ENCODE results near the gene MEF2D. TPM values are rescaled to one million over a fixed set of nuclear protein-coding genes. Genes with fewer than 3 reads are reported as not detected.

Gene MEF2D
- total RNA-seq, 1 donor from 2014 or later, result 26.6 TPM

DNA sequence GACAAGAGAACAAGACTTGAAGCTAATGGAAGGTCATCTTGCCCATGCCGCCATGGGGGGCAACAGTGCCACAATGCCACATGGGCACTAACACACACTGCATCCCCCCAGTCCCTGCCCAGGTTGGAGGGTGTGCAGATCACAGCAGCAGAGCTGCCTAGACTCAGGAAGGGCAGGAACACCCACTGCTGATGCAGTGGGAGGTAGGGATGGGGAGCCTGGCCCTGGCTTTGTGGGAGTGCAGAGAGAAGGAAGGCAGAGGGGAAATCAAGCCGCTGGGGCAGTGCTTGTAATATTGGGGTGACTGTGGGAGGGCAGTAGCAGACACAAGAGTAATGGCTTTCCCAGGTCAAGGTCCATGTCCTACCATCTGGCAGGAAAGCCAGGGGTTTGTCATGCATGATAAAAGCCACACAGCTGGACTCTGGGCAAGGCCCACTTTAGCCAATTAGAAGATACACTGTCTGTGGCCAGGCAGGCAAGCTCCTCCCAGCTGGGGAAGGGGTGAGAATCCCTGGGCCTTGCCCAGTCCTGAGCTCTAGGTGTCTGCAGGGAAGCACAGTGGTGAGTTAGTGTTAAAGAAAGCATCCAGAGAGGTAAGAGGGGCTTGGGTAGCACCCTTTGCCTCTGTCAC, 25.4 kb upstream of the MEF2D start:
- Mint-ChIP-seq H3K27ac (no peak overlapping the region), H3K27me3 (no peaks in the 10 kb centered on the region), H3K36me3 (ENCODE audit: insufficient read depth) (peaks cover 4% of the 10 kb centered on the region), H3K4me1 (ENCODE audit: low read depth) (no peaks in the 10 kb centered on the region), H3K9me3 (ENCODE audit: low read depth) (no peaks in the 10 kb centered on the region), H3K4me3 (ENCODE audit: low read depth) (no peak overlapping the region)
- TF ChIP-seq, protein P1, sequence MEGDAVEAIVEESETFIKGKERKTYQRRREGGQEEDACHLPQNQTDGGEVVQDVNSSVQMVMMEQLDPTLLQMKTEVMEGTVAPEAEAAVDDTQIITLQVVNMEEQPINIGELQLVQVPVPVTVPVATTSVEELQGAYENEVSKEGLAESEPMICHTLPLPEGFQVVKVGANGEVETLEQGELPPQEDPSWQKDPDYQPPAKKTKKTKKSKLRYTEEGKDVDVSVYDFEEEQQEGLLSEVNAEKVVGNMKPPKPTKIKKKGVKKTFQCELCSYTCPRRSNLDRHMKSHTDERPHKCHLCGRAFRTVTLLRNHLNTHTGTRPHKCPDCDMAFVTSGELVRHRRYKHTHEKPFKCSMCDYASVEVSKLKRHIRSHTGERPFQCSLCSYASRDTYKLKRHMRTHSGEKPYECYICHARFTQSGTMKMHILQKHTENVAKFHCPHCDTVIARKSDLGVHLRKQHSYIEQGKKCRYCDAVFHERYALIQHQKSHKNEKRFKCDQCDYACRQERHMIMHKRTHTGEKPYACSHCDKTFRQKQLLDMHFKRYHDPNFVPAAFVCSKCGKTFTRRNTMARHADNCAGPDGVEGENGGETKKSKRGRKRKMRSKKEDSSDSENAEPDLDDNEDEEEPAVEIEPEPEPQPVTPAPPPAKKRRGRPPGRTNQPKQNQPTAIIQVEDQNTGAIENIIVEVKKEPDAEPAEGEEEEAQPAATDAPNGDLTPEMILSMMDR (IDR thresholded peaks at IDR 0.05; ENCODE audit: unreplicated experiment), result no peak
- no peak for DNase-seq (ENCODE audit: low spot score, unreplicated experiment)

DNA sequence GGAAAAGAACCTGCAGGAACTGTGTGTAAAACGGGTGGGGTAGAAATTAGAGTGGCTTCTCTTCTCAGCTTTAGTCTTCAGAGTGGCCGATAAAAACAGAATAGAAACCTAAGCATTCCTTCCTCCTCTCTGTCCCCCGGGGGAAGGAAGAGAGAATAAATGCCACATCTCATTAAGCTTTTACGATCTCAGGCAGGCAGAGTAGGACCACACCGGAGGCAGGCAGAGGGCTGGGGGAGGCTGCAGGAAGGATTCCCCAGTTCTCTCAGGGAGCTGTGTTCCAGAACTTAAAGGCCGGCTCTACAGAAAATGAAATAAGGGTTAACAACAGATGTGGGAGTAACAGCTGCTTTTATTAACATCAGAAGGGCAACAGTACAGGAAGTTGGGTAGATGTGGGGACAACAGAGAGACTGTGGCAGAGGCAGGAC, 24.5 kb upstream of the MEF2D start:
- H3K4me1 Mint-ChIP-seq (ENCODE audit: low read depth), result no peaks in the 10 kb centered on the region
- H3K27ac Mint-ChIP-seq, result no peak overlapping the region
- no peaks in the 10 kb centered on the region for H3K27me3 Mint-ChIP-seq

DNA sequence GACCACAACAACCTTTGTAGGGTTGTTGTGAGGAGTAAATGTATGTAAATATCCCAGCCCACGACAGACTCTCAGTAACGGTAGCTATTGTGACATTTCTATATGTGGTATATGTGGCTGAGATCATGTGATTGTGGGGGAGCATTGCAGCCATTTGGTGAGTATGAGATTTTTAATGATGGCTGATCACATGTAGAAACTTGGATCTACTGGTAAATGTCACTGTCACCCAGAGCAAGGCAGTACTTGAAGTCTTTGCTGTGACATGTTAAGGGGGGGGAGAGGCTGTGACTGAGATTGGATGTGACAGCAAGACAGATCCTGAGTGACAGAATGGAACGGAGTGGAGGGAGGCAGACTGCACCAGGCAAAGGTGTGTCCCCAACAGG, 23.9 kb upstream of the MEF2D start:
- H3K9me3 Mint-ChIP-seq (ENCODE audit: low read depth), result no peaks in the 10 kb centered on the region
- no peak for DNase-seq (ENCODE audit: low spot score, unreplicated experiment)
- H3K4me3 Mint-ChIP-seq (ENCODE audit: low read depth), result no peak overlapping the region
- H3K27me3 Mint-ChIP-seq, result no peaks in the 10 kb centered on the region
- H3K36me3 Mint-ChIP-seq (ENCODE audit: insufficient read depth), result peaks cover 4% of the 10 kb centered on the region
- H3K4me1 Mint-ChIP-seq (ENCODE audit: low read depth), result no peaks in the 10 kb centered on the region
- peak overlapping the region; percentile 70 for H3K27ac Mint-ChIP-seq
- TF ChIP-seq, protein P1 (IDR thresholded peaks at IDR 0.05; ENCODE audit: unreplicated experiment), result no peak

More for the DNA sequence above, 24.5 kb upstream of the MEF2D start:
- Mint-ChIP-seq H3K9me3 (ENCODE audit: low read depth) (no peaks in the 10 kb centered on the region), H3K36me3 (ENCODE audit: insufficient read depth) (peaks cover 4% of the 10 kb centered on the region), H3K4me3 (ENCODE audit: low read depth) (no peak overlapping the region)
- TF ChIP-seq, protein P1 (IDR thresholded peaks at IDR 0.05; ENCODE audit: unreplicated experiment), result no peak
- DNase-seq (ENCODE audit: low spot score, unreplicated experiment), result no peak

DNA sequence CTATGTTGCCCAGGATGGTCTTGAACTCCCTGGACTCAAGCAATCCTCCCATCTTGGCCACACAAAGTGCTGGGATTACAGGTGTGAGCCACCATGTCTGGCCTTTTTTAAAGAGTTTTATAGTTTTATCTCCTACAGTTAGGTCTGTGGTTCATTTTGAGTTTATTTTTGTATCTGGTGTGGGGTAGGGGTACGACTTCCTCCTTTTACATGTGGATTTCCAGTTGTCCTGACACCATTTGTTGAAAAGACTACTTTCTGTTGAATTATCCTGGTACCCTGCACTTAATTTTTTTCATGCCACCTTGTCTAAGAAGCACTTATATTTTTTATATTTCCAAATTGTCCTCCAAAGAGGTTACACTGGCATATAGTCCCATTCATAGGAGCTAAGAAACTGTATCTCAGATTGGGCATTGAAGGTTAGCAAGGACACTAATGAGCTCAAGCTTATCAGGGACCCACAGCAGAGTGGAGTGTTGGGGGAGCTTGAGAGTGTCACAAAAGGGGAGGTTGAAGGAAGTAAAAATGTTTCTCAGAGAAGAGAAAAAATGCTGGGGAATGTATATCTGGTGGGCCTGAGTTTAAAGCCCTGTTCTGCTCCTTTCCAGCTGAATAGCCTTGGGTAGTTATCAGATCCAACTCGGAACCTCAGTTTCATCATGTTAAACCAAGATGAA, 23.4 kb upstream of the MEF2D start:
- Mint-ChIP-seq H3K27me3 (no peaks in the 10 kb centered on the region), H3K36me3 (ENCODE audit: insufficient read depth) (peaks cover 4% of the 10 kb centered on the region), H3K27ac (no peak overlapping the region), H3K4me3 (ENCODE audit: low read depth) (no peak overlapping the region), H3K9me3 (ENCODE audit: low read depth) (no peaks in the 10 kb centered on the region), H3K4me1 (ENCODE audit: low read depth) (no peaks in the 10 kb centered on the region)
- TF ChIP-seq, protein P1 (IDR thresholded peaks at IDR 0.05; ENCODE audit: unreplicated experiment), result no peak
- DNase-seq (ENCODE audit: low spot score, unreplicated experiment), result no peak

DNA sequence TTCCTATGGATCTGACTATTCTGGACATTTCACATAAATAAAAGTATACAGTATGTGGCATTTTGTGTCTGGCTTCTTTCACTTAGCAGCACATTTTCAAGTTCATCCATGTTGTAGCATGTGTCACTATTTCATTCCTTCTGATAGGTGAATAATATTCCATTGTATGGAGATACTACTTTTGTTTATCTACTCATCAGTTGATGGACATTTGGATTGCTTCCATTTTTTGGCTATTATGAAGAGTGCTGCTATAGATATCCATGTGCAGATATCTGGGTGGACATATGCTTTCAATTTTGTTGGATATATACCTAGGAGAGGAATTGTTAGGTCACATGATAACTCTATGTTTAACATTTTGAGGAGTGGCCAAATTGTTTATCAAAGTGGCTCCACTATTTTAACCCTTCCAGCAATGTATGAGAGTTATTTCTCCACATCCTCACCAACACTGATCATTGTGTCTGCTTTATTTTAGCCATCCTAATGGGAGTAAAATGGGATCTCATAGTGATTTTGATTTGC, 21.9 kb upstream of the MEF2D start:
- Mint-ChIP-seq H3K27ac (no peak overlapping the region), H3K27me3 (peaks cover 4% of the 10 kb centered on the region), H3K36me3 (ENCODE audit: insufficient read depth) (peaks cover 2% of the 10 kb centered on the region), H3K9me3 (ENCODE audit: low read depth) (no peaks in the 10 kb centered on the region), H3K4me3 (ENCODE audit: low read depth) (no peak overlapping the region), H3K4me1 (ENCODE audit: low read depth) (no peaks in the 10 kb centered on the region)
- DNase-seq (ENCODE audit: low spot score, unreplicated experiment), result no peak
- TF ChIP-seq, protein P1 (IDR thresholded peaks at IDR 0.05; ENCODE audit: unreplicated experiment), result no peak

Measured in progenitor cell of endocrine pancreas (in vitro differentiated cells).